ENCODE measurements around the gene APBA2. TPM values are rescaled to one million over a fixed set of nuclear protein-coding genes. Genes with fewer than 3 reads are reported as not detected.

The APBA2 gene
- total and polyA plus RNA-seq, 11 donors: 0.16 to 1.3 (median 0.40) TPM; not detected in 2

DNA sequence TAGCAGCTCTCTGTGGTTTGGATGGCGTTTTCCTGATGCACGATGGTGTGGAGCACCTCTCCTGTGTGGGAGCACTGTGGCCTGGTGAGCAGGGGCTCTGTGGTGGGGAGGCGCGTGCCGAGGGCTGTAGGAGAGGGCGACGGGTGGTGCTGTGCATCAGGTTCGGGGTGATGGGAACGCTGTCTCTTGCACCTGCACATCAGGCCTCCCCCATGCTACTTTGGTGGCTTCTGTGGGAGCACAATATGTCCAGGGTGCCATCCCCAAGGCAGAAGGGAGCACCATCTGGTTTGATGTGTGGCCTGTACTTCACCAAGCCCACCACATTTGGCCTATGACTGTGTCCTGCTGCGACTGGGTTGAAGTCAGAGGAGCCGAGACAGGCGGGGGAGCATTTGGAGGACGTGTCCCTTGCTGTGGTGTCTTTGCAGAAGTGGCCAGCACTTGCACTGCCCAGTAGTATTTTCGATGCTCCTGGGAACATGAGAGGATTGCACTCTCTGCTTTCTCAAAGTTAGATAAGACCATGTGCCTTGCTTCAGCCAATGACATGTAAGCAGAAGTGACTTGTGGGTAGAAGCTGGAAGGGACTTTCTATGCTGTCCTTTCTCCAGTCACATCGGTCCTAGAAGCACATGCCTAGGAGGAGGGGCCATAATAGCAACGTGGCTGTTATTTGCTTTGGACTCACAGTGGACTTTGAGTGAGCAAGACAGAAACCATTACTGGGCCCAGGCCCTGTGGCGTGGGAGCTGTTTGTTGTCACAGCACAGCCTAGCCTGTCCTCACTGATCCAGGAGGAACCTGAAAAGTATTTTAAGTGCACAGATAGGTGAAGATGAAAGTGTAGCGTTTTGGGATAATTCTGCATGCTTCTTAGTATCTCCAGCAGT, 72.1 kb downstream of the APBA2 start:
- H3K4me1 ChIP-seq: no peaks in the 10 kb centered on the region
- H3K36me3 ChIP-seq: no peaks in the 10 kb centered on the region
- no peak for DNase-seq
- 84 to 87% (median 85%) methylated on average over 18 of the region's 18 CpGs for WGBS, 4 donors
- TF ChIP-seq, protein P1, sequence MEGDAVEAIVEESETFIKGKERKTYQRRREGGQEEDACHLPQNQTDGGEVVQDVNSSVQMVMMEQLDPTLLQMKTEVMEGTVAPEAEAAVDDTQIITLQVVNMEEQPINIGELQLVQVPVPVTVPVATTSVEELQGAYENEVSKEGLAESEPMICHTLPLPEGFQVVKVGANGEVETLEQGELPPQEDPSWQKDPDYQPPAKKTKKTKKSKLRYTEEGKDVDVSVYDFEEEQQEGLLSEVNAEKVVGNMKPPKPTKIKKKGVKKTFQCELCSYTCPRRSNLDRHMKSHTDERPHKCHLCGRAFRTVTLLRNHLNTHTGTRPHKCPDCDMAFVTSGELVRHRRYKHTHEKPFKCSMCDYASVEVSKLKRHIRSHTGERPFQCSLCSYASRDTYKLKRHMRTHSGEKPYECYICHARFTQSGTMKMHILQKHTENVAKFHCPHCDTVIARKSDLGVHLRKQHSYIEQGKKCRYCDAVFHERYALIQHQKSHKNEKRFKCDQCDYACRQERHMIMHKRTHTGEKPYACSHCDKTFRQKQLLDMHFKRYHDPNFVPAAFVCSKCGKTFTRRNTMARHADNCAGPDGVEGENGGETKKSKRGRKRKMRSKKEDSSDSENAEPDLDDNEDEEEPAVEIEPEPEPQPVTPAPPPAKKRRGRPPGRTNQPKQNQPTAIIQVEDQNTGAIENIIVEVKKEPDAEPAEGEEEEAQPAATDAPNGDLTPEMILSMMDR (IDR thresholded peaks at IDR 0.05): no peak
- no peak for TF ChIP-seq POLR2A (IDR thresholded peaks at IDR 0.05)
- peaks cover 0 to 14% (median 0%) of the 10 kb centered on the region in 9 donors for H3K27me3 ChIP-seq
- H3K4me3 ChIP-seq: no peak overlapping the region
- no peak for ATAC-seq
- H3K9me3 ChIP-seq: no peaks in the 10 kb centered on the region
- H3K27ac ChIP-seq: no peak overlapping the region
- intact Hi-C loops (cut with DNase I): no loop called here

DNA sequence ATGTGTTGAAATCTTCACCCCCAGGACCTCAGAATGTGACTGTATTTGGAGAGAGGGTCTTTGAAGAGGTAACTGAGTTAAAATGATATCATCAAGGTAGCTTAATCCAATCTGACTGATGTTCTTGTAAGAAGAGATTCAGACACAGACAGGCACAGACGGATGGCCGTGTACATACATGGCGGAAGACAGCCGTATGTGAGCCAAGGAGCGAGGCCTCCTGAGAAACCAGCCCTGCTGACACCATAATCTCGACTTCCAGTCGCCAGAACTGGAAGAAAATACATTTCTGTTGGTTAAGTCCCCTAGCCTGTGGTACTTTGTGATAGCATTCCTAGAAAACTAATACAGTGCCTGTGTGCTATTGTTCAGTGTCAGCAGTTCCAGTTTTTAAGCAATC, 73.6 kb downstream of the APBA2 start:
- TF ChIP-seq POLR2A (IDR thresholded peaks at IDR 0.05): no peak
- TF ChIP-seq, protein P1 (IDR thresholded peaks at IDR 0.05): no peak
- Histone ChIP-seq H3K27me3 (peaks cover 0 to 9% (median 0%) of the 10 kb centered on the region in 9 donors), H3K4me3 (no peak overlapping the region), H3K27ac (no peak overlapping the region), H3K4me1 (no peaks in the 10 kb centered on the region), H3K36me3 (no peaks in the 10 kb centered on the region), H3K9me3 (no peaks in the 10 kb centered on the region)
- no peak for ATAC-seq
- intact Hi-C loops (cut with DNase I): no loop called here
- 79 to 92% (median 84%) methylated on average over 7 of the region's 7 CpGs for WGBS, 4 donors
- no peak for DNase-seq

GRCh38 chr15:28960979-28961378, 75.2 kb downstream of the APBA2 start:
- Histone ChIP-seq H3K27ac (no peak overlapping the region), H3K4me3 (no peak overlapping the region), H3K4me1 (no peaks in the 10 kb centered on the region), H3K9me3 (no peaks in the 10 kb centered on the region), H3K27me3 (peaks cover 0 to 2% (median 0%) of the 10 kb centered on the region in 9 donors), H3K36me3 (no peaks in the 10 kb centered on the region)
- 66 to 80% (median 69%) methylated on average over 9 of the region's 9 CpGs for WGBS, 4 donors
- TF ChIP-seq, protein P1 (IDR thresholded peaks at IDR 0.05): no peak
- TF ChIP-seq POLR2A (IDR thresholded peaks at IDR 0.05): no peak
- intact Hi-C loops (cut with DNase I): no loop called here
- ATAC-seq: no peak
- no peak for DNase-seq

- Histone ChIP-seq H3K4me1 (no peaks in the 10 kb centered on the region), H3K4me3 (no peak overlapping the region), H3K27ac (no peak overlapping the region), H3K36me3 (no peaks in the 10 kb centered on the region), H3K9me3 (no peaks in the 10 kb centered on the region), H3K27me3 (no peaks in the 10 kb centered on the region)
- no peak for TF ChIP-seq POLR2A (IDR thresholded peaks at IDR 0.05)
- TF ChIP-seq, protein P1 (IDR thresholded peaks at IDR 0.05): no peak
- WGBS, 4 donors: 65 to 85% (median 75%) methylated on average over 11 to 12 of the region's 12 CpGs
- DNase-seq: no peak
- intact Hi-C loops (cut with DNase I): no loop called here
- no peak for ATAC-seq
These were observed 75.6 kb downstream of the APBA2 start for GRCh38 chr15:28961391-28961790.

Measured in heart left ventricle (tissue), 16 donors.